Measurements from ENCODE around the gene KIF12.
"Not testable (repeated sequence)": the region's sequence is repeated elsewhere in the genome, so short reads cannot be mapped to it uniquely, and the experiment has no call there.

Gene KIF12

DNA sequence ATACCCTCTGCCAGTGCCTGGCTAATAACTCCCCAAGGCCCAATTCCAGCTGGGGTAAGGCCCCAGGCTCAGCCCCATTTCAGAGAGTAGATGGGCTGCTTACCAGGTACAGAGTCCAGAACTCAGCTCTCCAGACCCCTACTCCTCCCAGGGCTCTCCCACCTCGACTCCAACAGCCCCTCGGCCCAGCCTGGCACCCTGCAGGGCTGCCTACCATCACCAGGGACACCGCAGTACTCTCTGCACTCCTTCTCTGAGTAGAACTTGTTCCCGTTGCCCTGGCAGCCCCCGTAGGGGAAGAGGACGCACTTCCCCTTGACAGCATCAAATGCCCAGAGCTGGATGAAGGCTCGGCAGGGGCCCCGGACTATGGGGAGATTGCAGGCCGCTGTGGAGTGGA, 38.4 kb downstream of the KIF12 start:
- no peak for DNase-seq

DNA sequence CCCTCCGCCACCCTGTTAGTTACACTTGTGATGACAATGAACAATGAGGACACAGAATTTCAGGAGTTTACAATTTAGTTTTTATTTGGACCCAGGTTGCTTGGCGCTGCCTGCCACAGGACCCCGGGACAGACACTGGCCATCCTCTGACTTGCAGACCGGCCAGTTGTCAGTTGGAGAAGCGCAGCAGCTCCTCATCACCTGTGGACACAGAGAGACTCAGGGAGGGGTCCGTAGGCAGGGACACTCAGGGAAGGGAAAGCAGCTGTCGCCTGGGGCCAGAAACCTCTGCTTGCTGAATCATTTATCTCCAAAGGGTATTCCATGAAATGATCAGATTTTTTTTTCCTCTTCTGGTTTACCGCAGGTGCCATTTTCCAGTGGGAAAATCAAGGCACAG, 39.0 kb downstream of the KIF12 start:
- no peak for DNase-seq

DNA sequence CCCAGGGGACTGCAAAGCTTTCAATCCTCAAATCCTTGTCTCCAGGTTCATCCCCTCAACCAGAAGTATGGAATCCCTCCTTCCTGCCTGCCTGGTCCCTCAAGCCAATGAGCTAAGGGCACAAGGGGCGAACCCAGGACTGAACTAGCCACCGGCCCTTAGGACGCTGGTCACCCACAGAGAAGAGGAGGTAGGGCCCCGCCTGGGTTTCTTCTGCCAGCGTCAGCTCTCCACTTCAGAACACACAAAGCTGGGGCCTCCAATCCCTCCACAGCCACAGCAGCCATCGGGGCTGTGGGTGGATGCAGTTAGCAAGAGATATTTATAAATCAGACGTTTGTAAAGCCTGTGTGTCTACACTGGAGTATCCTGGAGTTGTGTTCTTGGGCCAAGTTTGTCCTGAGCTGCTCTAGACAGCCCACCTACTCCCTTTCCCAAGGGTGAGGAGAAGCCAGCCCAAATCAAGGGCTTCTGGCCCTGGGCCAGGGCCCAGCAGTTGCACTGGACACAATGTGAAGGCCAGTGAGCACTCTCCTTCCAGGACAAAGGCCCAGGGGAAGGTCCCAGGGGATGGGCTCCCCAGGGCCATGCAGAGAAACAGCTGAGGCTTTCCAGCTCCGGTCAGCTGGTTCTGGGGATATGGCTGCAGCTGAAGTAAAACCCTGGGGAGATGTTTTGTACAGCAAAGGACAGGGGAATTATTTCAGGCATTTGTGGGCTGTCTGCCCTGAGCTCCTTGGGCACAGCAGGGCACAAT, 39.9 kb downstream of the KIF12 start:
- DNase-seq, result no peak

DNA sequence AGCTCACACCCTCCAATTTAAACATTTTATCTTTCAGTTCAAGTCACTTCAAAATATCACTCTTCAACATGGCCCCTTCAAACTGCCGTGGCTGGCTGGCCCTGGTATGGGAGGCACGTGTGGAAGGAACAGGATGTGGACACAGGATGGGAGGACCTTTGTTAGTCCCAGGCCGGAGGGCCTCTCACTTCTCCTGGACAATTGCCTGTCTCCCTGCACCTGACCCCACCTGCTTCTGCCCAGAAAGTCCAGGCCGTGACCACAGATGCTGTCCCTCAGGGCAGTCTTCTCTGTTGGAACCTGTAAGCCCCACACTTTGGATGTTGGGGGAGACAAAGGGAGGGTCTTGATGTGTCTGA, 40.4 kb downstream of the KIF12 start:
- no peak for DNase-seq

DNA sequence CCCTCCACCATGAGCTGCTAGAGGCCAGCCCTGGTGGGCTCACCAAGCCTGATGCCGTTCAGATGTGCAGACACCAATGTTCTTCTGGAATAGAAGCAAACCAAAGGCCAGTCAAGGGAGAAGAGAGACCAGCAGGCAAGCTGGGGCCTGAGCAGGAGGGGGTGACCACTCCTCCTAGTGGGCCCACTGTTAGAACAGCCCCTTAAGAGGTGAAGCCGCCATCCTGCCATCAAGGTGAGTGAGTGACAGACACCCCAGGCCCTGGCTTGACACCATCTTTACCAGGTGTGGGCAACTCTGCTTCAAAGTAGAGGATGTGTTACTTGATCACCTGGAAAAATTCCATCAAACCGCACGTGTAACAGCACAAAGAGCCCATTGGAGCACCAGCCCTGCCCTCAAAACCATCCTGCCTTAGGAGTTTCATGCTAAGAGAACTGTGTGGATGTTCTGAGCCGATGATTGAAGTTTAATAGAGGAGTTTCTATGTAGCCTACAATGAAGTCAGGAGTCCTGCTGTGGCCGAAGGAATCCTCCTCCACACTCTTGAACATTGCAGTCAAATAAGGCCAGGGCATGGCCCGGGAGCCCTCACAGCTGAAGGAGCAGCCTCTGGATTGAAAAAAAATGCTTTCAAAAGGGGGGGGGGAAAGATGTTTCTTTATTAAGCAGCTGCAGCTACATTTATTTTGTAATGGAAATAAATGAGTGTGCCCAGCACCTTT, 41.8 kb downstream of the KIF12 start:
- no peak for DNase-seq

DNA sequence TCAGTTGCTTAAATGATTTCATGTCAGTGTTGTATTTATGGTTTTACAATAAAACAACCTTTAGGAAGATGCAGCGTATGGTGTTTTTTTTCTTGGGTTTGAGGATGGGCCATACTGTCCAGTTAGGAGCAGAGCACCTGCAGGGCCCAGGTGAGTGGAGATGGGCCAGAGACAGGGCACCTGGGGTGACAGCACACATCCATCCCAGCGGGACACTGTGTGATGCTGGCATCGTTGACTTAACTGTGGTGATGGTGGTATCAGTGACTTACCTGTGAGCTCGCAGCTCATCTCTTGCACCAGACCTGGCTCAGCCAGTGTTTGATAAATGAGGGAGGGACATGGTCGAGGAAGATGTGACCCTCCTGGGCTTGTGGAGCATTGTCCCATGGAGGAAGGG, 42.6 kb downstream of the KIF12 start:
- no peak for DNase-seq

DNA sequence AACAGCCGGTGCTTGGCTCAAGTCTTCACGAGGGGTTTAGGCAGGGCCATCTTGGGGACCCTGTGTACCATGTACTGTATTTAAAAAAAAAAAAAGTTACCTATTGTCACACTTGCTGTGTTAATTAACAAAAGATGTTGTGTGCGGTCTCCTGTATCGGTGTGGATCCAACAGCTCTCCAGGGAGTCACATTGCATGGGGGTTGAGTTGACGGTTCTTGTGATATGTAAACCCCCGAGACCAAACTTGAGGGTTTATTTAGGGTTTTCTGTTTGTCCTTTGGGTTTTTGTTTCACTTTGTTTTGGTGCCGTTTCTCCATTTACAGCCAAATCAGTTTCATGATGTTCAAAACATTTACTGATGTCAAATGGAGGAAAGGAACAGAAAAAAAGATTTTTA, 43.2 kb downstream of the KIF12 start:
- no peak for DNase-seq

DNA sequence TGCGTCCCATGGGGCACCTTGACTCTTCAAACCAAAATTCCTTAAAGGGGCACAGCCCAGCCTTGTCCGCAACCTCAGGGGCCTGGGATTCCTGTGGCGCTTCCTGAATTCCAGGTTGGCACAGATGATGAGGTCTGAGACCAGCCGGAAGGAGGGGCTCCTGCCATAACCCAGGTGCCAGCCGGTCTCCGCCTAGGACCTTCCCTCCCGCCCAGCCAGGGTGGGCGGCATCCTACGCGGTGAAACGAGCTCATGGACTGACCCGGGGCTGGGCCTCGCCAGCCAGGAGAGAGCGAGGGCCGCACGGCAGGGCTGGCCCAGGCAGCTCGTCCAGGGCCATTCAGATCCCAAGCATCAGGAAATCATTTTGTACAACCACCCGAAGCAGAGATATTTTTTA, 44.0 kb downstream of the KIF12 start:
- peak; percentile 19 for DNase-seq

DNA sequence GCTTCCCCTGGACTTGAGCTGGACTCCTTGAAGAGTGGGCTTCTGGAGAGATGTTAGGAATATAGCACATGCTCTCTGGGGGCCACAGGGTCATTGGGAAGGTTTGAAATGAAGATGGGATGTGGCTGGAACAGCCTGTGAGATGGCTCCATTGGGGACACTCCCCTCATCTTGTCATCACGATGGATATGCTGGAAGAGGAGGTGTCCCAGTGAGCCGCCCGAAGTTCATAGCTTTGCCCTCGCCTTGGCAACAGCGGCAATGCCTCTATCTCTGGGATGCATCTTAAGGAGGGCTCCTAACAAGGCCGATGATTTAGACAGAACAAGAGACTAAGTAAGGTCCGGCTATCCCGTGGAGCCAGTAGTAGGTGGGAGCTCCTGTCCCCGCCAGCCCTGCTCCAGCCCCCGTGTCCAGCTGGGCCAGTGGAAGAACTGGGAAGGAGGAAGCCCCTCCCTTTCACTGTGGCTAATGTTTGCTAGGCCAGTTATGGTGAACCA, 44.9 kb downstream of the KIF12 start:
- DNase-seq, result no peak

DNA sequence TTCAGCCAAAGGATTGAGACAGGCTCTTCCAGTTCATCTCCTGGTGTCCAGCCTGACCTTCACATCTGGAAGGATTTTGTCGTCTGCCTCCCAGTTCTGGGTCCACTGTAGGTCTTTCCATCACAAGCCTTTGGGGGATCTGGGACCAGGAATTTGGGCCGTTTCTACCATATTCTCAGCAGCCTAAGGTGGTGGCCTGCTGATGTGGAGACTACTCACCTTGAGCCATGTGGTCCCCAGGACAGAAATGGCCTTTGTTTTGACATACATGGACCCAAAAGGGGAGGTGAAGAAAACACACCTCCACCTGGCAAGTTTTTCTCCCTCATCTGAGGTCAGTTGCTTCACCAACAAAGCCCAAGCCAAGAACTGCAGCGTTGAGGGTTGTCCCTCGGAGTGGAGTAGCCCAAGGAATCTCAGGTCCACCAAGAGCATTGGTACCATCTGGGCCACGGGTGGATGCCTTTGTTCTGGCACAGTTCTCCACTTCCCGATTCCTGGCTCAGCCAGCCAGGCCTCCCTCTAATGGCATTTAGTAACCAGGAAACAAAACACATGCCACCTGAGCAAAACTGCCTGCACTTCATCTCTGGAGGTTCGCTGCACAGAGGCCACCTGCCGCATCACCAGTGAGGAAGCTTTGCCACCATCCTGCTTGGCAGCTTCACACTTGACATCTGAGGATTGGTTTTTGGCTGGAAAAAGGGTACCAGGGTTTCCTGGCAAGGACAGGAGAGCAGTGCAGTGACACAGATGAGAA, 45.7 kb downstream of the KIF12 start:
- DNase-seq, result no peak

DNA sequence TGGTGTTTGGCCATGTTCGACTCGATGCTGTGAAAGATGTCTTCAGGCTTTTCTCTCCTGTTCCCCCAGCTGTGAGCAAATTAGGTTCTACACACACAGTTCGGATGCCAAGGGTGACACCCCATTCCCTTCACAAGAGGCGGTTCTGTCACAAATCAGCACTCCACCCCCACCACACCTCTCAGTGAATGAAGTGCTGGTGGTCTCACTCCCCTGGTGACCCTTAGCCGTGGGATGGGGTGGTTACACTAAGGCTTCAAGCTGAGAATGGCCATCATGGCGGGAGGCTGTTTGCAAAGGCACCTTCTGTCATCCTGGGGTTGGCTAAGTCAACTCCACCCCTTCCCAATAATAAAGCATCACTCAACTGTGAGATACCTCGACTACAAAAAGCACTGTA, 47.4 kb downstream of the KIF12 start:
- DNase-seq, result no peak

DNA sequence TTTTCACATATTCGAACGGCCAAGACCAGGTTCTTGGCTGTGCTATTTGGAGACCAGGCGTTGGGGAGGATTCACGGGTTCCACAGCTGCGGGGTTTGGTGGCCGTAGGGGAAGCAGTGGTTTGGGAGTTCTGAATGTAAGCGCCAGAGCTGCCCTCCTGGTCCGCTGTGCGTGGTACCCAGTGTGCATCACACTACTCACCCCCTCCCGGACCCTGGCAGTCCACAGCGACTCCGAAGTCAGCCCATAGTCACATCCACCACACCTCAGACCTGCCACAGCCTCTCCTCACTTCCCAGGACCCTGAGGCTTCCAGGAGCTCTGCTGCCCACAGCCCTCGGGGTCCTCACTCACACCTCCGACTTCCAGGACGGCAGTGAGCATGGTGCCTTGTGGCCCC, 47.8 kb downstream of the KIF12 start:
- DNase-seq, result no peak

DNA sequence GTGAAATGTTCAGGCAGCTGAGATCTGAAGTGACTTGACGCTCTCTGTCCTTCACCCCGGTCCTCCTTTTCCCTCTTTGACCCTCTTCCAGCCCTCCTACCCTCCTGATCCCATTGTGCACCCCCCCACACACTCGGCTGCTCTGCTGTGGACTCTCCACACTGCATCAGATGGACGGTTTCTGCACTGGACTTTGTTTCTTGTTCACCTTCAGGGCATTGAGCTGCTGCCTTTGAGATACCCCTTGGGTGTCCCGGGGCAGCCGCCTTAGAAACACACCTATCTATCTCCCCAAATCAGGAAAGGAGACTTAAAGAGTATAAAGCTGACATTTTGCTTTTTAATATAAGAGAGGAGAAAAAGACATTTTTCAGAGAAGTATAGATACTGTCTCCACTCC, 48.4 kb downstream of the KIF12 start:
- DNase-seq, result no peak

DNA sequence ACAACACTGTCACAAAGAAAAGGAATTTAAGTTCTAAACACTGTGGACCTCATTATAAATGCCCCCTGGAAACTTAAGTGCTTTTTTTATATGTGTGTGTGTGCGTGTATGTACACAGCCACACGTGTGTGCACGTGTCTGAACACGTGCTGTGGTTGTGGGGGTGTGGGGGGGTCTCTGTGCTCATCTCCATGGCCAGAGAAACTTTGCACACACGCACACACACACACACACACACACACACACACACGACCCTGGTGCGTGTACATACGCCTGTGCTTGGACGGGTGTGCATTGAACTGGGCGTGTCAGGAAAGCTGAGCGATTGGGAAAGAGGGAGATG, 48.9 kb downstream of the KIF12 start:
- DNase-seq, result no peak

DNA sequence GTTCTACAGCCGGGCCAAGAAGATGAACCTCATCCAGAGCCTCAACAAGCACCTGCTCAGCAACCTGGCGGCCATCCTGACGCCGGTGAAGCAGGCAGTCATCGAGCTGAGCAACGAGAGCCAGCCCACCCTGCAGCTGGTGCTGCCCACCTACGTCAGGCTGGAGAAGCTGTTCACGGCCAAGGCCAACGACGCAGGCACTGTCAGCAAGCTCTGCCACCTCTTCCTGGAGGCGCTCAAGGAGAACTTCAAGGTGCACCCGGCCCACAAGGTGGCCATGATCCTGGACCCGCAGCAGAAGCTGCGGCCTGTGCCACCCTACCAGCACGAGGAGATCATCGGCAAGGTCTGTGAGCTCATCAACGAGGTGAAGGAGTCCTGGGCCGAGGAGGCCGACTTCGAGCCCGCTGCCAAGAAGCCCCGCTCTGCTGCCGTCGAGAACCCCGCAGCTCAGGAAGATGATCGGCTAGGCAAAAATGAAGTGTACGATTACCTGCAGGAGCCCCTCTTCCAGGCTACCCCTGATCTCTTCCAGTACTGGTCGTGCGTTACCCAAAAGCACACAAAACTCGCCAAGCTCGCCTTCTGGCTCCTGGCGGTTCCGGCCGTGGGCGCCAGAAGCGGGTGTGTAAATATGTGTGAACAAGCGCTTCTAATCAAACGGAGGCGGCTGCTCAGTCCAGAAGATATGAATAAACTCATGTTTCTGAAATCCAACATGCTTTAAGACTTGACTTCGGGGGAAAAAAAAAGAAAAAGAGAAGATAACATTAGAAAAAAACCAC, 49.5 kb downstream of the KIF12 start:
- no peak for DNase-seq

DNA sequence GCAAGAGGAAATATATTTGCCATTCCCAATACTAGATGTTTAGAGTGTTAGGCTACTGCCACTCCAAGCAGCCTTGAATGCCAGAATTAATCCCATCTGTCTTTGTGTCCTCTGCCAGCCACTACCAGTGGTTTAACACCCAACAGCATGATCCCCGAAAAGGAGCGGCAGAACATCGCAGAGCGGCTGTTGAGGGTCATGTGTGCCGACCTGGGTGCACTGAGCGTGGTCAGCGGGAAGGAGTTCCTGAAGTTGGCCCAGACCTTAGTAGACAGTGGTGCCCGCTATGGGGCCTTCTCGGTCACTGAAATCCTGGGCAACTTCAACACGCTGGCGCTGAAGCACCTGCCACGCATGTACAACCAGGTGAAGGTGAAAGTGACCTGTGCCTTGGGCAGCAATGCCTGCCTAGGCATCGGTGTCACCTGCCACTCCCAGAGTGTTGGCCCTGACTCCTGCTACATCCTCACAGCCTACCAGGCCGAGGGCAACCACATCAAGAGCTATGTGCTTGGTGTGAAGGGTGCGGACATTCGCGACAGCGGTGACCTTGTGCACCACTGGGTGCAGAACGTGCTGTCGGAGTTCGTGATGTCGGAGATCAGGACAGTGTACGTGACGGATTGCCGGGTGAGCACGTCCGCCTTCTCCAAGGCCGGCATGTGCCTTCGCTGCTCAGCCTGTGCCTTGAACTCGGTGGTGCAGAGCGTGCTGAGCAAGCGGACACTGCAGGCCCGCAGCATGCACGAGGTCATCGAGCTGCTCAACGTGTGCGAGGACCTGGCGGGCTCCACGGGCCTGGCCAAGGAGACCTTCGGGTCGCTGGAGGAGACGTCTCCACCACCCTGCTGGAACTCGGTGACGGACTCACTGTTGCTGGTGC, 50.3 kb downstream of the KIF12 start:
- DNase-seq, result no peak

DNA sequence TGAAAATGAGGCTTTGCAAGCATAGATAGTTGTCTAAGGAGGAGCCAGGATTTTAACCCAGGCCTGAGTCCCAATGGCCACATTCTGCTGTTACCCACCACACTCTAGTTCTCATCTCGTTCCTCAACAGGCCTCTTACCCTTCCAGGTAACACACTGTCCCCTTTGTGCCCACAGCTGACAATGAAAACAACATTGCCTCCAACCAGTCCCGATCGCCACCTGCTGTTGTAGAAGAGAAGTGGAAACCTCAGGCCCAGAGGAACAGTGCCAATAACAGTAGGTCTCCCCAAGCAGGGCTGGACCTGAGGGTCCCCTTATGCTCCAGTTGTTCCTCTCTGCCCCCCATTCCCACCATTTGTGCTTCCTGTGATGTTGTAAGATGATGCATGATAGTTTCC, 51.4 kb downstream of the KIF12 start:
- DNase-seq, result no peak

DNA sequence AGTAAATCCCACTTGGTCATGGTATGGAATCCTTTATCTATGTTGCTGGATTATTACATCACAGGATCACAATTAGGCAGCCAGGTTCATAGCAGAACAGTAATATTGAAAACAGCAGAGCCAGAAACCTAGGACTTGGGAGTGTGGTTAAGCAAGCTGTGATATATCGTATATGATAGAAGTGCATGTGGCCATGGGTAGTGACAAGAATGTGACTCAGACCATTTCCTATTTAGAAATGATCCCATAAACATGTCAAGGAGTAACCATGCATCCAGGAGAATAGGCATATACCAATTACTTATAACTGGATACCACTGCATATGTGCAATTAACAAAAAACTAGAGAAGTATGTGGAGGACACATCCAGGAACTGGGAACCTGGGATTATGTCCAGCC, 52.2 kb downstream of the KIF12 start:
- no peak for DNase-seq

DNA sequence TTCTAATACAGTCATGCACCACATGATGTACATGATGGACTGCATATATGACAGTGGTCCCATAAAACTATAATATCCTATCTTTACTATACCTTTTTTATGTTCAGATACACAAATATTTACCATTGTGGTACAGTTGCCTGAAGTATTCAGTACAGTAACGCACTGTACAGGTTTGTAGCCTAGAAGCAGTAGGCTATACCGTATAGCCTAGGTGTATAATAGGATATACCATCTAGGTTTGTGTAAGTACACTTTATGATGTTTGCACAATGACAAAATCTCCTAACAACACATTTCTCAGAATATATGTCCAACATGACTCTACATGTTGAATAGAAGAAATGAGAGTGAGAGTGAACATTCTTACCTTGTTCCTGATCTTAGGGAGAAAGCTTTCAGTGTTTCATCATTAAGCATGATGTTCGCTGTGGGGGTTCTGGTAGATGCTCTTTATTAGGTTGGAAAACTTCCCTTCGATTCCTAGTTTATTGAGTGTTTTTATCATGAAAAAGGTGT, 52.8 kb downstream of the KIF12 start:
- DNase-seq, result no peak

DNA sequence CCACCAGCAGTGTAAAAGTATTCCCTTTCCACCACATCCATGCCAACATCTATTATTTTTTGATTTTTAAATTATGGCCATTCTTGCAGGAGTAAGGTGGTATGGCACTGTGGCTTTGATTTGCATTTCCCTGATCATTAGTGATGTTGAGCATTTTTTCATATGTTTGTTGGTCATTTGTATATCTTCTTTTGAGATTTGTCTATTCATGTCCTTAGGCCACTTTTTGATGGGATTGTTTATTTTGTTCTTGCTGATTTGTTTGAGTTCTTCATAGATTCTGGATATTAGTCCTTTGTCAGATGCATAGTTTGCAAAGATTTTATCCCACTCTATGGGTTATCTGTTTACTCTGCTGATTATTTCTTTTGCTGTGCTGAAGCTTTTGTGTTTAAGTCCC, 55.4 kb downstream of the KIF12 start:
- not testable (repeated sequence) for DNase-seq
